Smooth muscle cell (in vitro differentiated cells): Measurements from ENCODE around the gene DENND2C. TPM values are rescaled to one million over a fixed set of nuclear protein-coding genes. Genes with fewer than 3 reads are reported as not detected.

ENCODE experiments used
- DNase-seq: peaks from one replicate; lab custom pipeline; 2025; ENCODE audit not compliant: unreplicated experiment; lab: John Stamatoyannopoulos, UW
- H2AFZ ChIP-seq: fragments of 200-600 bp; sonication (generic); 2 replicates; pipeline ENCODE4 v1.6.0; 2016; ENCODE audit warnings: antibody characterized with exemption, low read depth, mild to moderate bottlenecking
- H3F3A ChIP-seq: fragments of 200-600 bp; sonication (generic); 2 replicates; pipeline ENCODE4 v1.6.0; 2017; ENCODE audit warnings: antibody characterized with exemption, low read depth
- H3K27ac ChIP-seq: fragments of 200-600 bp; sonication (generic); 2 replicates; pipeline ENCODE4 v1.5.1; 2016; ENCODE audit warnings: low read depth, mild to moderate bottlenecking
- H3K27me3 ChIP-seq: fragments of 200-600 bp; sonication (generic); 2 replicates; pipeline ENCODE4 v1.6.1; 2016; ENCODE audit warnings: low read depth, mild to moderate bottlenecking
- H3K36me3 ChIP-seq: fragments of 200-600 bp; sonication (generic); 2 replicates; pipeline ENCODE4 v1.5.1; 2016; ENCODE audit warnings: low read depth
- H3K4me1 ChIP-seq: fragments of 200-600 bp; sonication (generic); 2 replicates; pipeline ENCODE4 v1.5.1; 2016; ENCODE audit warnings: low read depth
- H3K4me2 ChIP-seq: fragments of 200-600 bp; sonication (generic); 2 replicates; pipeline ENCODE4 v1.6.0; 2016; ENCODE audit warnings: mild to moderate bottlenecking
- H3K4me3 ChIP-seq: fragments of 200-600 bp; sonication (generic); 2 replicates; pipeline ENCODE4 v1.5.1; 2016; ENCODE audit warnings: mild to moderate bottlenecking
- H3K79me2 ChIP-seq: fragments of 200-600 bp; sonication (generic); 2 replicates; pipeline ENCODE4 v1.6.0; 2016; ENCODE audit warnings: low read depth, mild to moderate bottlenecking
- H3K9ac ChIP-seq: fragments of 200-600 bp; sonication (generic); 2 replicates; pipeline ENCODE4 v1.6.0; 2016; ENCODE audit warnings: low read depth
- H3K9me3 ChIP-seq: fragments of 200-600 bp; sonication (generic); replicated peaks from 2 replicates; pipeline ENCODE4 v1.5.1; 2016; ENCODE audit warnings: low read depth
- H4K20me1 ChIP-seq: fragments of 200-600 bp; sonication (generic); 2 replicates; pipeline ENCODE4 v1.6.0; 2016; ENCODE audit warnings: low read depth
- CTCF ChIP-seq: fragments of 200-600 bp; sonication (generic); IDR thresholded peaks from 2 replicates; pipeline ENCODE4 v1.5.1; 2017; ENCODE audit warnings: borderline replicate concordance, mild to moderate bottlenecking, antibody characterized with exemption; ENCODE audit not compliant: insufficient read depth, poor library complexity, severe bottlenecking
- WGBS: methylation state at CpG from one replicate; pipeline ENCODE4 v1.1.7; 2016; ENCODE audit warnings: low lambda C conversion rate; 5-methylcytosine and 5-hydroxymethylcytosine counted together
- polyA plus RNA-seq: library from polyadenylated mRNA; unstranded; fragments of >200 nt; fragmentation: Nextera tagmentation; extraction: Ambion mirVana; gene quantifications from 2 replicates; pipeline ENCODE4 v1.2.1, GENCODE V29; 2016
- total RNA-seq: library from RNA; depleted of rRNA; stranded (reverse); fragments of >200 nt; gene quantifications from 2 replicates; pipeline ENCODE4 v1.2.3, GENCODE V29; 2014

Gene DENND2C
- total and polyA plus RNA-seq, 2 experiments from 2014 or later = 1.4 to 4.1 TPM

DNA sequence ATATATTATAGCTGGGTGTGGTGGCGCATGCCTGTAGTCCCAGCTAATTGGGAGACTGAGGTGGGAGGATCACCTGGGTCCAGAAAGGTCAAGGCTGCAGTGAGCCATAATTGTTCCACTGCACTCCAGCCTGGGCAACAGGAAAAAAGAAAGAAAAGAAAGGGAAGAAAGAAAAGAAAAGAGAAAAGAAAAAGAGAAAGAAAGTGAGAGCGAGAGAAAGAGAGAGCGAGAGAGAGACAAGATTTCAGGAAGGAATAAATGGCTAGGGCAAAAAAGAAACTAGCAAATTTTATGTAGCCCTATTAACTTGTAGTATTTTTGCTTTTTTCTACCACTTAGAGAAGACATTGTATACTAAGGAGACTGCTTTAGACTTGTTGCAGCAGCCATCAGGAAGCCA, 40.5 kb upstream of the DENND2C start:
- Histone ChIP-seq H3K79me2 (peaks cover 32% of the 10 kb centered on the region), H3K4me1 (peaks cover 7% of the 10 kb centered on the region), H3K4me3 (no peak overlapping the region), H3K4me2 (no peak overlapping the region), H2AFZ (no peak overlapping the region), H3K9ac (no peak overlapping the region), H3K27me3 (no peaks in the 10 kb centered on the region), H4K20me1 (peaks cover 21% of the 10 kb centered on the region), H3K27ac (no peak overlapping the region), H3K36me3 (peaks cover 42% of the 10 kb centered on the region), H3K9me3 (no peaks in the 10 kb centered on the region), H3F3A (peaks cover 4% of the 10 kb centered on the region)
- no peak for TF ChIP-seq CTCF
- DNase-seq = no peak
- WGBS = 98% methylated on average over 3 of the region's 3 CpGs

- Histone ChIP-seq H3K36me3 (peaks cover 42% of the 10 kb centered on the region), H2AFZ (no peak overlapping the region), H3F3A (peaks cover 4% of the 10 kb centered on the region), H3K4me1 (no peaks in the 10 kb centered on the region), H3K79me2 (peaks cover 6% of the 10 kb centered on the region), H3K27me3 (no peaks in the 10 kb centered on the region), H3K27ac (no peak overlapping the region), H3K9ac (no peak overlapping the region), H3K4me2 (no peak overlapping the region), H3K9me3 (no peaks in the 10 kb centered on the region), H3K4me3 (no peak overlapping the region), H4K20me1 (peaks cover 22% of the 10 kb centered on the region)
- no peak for DNase-seq
- TF ChIP-seq CTCF = no peak
- WGBS = 100% methylated on average over 2 of the region's 2 CpGs
These were observed 37.8 kb upstream of the DENND2C start for GRCh38 chr1:114707604-114708003.

DNA sequence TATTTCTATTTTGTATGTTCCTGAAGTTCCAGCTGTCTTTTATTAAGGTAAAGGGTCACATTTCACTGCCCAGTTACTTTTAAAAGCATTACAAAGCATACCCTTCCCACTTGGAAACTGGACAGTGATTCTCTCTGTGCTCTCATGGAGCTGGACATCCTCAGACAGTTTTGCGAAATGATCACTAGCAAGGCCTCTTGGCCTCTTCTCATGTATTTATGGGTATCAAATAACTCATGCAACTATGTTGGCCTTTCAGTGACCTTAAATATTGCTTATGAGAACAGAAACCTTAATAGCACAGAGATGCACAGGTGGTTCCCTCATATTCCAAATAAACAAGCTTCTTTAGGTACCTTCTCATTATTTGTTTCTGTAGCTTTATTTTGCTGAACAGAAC, 33.4 kb upstream of the DENND2C start:
- Histone ChIP-seq H3F3A (peaks cover 4% of the 10 kb centered on the region), H3K36me3 (peaks cover 23% of the 10 kb centered on the region), H2AFZ (no peak overlapping the region), H3K9me3 (no peaks in the 10 kb centered on the region), H3K4me3 (no peak overlapping the region), H3K27me3 (no peaks in the 10 kb centered on the region), H3K79me2 (no peaks in the 10 kb centered on the region), H3K4me1 (no peaks in the 10 kb centered on the region), H4K20me1 (peaks cover 4% of the 10 kb centered on the region), H3K9ac (no peak overlapping the region), H3K4me2 (no peak overlapping the region), H3K27ac (no peak overlapping the region)
- DNase-seq = no peak
- no peak for TF ChIP-seq CTCF
- WGBS = 100% methylated on average over 1 of the region's 1 CpG

GRCh38 chr1:114702737-114703136, 32.9 kb upstream of the DENND2C start:
- no peaks in the 10 kb centered on the region for H3K79me2 ChIP-seq
- peaks cover 4% of the 10 kb centered on the region for H4K20me1 ChIP-seq
- TF ChIP-seq CTCF = no peak
- H3F3A ChIP-seq = peaks cover 4% of the 10 kb centered on the region
- H3K9ac ChIP-seq = no peak overlapping the region
- no peak overlapping the region for H3K27ac ChIP-seq
- H3K36me3 ChIP-seq = peaks cover 18% of the 10 kb centered on the region
- H3K4me1 ChIP-seq = no peaks in the 10 kb centered on the region
- no peaks in the 10 kb centered on the region for H3K9me3 ChIP-seq
- no peak overlapping the region for H3K4me3 ChIP-seq
- DNase-seq = no peak
- no peak overlapping the region for H2AFZ ChIP-seq
- H3K27me3 ChIP-seq = no peaks in the 10 kb centered on the region
- no peak overlapping the region for H3K4me2 ChIP-seq
- 95% methylated on average over 5 of the region's 5 CpGs for WGBS
